HG02610 (cell line): Measurements from ENCODE around the gene AP3B1.
A peak's percentile ranks its signal among the peaks of the same experiment; 100 is the strongest.

ENCODE experiments used
- ATAC-seq: cut with Tn5 transposase; IDR thresholded peaks from one replicate; pipeline ENCODE4 v1.9.1; 2021; ENCODE audit warnings: mild to moderate bottlenecking, moderate library complexity; ENCODE audit not compliant: unreplicated experiment

AP3B1 gene

DNA sequence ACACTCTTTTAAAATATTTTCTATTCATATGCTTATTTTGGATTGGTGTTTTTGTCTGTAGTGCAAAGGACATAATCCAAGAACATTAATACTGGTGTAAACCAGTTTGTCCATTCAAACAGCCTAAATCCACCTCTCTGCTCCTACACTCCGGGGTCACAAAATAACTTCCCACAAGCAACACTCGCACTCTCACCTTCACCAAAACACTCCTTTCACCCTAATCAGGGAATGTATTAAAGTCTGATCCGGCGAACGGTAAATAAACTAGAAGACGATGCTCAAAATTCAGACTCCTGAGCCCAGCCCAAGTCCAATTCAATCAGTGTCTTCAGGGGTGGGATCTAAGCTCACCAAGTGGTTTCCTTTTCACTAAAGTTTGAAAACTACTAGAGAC is 649 bp downstream of the AP3B1 start:
- no peak for ATAC-seq

DNA sequence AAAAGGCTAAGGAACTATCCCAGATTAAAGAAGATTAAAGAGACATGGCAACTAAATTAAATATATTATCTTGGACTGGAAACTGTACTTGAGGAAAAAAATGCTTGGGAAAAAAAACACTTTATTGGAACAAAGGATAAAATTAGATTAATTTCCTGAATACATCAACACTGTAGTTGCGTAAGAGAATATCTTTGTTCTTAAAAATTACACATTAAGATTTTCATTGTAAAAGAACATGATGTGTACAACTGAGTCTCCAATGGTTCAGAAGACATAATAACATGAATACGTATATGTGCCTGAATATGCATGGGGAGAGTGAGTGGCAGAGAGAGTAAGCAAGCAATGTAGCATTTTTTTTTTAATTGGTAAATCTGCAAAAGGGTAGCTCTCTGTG is 2.8 kb downstream of the AP3B1 start:
- no peak for ATAC-seq

DNA sequence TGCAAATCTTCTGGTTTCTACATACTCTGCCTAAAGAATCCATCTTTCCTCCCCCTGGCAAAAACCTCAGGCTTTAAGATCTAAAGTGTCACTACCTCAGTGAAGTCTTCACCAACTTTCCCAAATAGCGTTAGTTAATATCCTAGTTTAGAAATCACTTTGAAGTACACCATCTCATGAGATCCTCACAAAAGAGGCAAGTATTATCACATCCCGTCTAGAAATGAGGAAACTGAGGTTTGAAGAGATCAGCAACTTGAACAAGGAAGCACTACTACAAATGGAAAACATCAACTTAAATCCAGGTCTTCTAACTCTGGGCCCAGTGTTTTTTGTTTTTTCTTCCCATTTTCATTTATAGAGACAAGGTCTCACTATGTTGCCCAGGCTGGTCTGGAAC is 4.6 kb downstream of the AP3B1 start:
- ATAC-seq, result no peak

DNA sequence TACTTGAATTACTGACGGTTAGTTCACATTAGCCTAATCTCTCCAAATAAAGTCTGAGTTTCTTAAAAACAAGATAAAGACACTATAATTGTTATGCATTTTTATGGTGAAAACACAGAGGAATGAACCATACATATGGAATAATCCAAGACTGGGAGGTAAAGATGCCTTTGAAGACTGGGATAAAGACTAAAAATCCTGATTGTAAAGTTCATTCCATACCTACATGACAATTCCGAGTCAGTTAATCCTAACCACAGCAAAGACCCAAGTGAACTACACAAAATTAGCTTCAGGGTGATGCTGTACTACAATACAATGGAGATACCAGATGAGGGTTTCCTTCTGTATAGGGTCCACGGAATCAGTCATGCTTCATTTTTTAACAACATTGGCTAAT is 6.3 kb downstream of the AP3B1 start:
- ATAC-seq, result no peak

DNA sequence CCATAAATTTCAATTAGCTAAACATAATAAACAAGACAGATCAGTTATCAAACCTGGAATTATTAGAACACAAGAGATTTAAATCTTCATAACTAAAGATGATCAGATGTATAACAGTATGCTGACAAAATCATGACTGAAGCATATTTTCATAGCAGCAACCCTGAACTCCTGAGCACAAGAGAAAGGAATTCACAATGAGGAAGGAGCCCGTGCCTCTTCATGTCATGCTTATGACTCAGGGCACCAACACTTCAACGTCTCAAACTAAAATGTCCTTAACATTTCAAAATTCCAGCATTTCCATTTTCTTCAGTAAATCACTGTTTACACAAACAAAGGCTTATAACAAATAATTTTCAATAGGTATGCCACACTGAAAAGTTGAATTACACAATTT is 6.7 kb downstream of the AP3B1 start:
- no peak for ATAC-seq

DNA sequence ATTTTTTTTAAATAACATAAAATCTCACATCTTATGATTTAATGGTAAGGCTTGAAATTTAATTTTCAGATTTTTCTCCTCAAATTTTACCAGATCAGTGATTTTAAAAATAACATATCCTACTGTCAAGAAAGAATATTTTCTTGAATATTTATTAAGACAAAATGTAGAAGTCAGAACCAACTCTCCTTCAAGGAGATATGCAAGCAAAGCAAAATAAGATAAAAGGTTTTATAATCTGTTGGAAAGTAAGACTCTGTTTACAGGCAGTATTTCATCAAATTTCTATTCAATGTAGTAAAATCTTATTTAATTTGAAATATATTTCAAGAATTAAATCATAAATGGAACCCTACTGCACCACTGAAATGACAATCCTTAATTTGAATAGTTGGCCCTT is 7.3 kb downstream of the AP3B1 start:
- no peak for ATAC-seq

DNA sequence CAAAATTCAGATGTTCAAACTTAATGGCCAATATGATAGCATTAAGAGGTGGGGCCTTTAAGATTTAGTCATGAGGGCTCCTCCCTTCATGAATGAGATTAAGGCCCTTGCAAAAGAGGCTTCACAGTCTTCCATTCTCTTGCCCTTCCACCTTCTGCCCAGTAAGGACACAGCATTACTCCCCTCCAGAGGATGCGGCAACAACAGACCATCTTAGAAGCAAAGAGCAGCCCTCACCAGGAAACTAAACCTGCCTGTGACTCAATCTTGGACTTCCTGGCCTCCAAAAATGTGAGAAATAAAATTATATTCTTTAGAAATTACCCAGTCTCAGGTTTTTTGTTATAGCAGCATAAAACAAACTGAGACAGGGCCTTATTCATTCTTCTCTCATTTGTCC is 8.2 kb downstream of the AP3B1 start:
- no peak for ATAC-seq

DNA sequence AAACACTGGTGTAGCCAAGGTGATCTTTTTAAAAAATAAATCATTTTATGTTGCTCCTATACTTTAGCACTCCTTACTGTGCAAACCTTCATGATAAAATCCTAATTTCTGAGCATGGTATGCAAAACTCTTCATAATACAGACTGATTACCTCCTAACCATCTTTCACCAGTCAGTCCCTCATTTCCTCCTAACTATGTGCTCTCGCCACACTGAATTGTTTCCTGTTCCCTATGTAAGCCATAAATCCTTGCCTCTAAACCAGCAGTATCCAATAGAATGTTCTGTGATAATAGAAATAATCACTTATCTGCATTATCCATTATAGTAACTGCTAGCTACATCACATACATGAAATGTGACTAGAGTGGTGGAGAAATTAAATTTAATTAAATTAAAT is 10.7 kb downstream of the AP3B1 start:
- ATAC-seq, result no peak

DNA sequence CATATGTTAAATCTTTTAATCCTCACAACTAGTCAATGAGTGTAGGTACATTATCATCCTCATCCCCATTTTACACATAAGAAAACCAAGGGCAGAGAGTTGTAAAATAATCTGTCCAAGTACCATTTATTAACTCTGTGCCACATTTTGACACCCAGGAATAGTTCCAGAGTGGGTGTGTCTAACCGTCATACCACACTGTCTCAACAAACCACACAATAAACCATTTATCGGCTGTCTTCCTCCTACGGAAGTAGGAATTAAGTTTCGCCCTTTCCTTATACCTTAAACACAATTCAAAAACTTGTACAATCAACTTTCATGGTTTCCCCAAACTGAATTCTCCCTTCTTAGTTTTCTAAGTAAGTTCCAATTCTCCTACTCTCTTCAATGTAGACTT is 11.4 kb downstream of the AP3B1 start:
- no peak for ATAC-seq

DNA sequence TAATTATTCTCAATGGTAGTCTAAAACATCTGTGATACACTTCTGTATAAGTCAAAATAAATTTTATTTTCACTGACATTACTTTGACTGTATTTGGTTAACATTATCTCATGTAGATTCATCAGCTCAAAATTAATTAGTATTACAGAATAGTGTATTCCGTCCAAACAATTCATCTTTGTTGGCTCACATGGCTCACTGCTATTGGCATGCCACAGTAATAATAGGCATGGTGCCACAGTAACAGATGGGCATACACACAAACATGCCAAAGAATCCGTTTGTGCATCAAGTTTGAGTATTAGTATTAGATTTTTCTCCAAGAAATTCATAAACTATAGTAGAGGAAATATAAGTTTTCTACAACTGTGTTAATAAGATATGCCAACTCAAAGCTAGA is 14.2 kb downstream of the AP3B1 start:
- no peak for ATAC-seq

DNA sequence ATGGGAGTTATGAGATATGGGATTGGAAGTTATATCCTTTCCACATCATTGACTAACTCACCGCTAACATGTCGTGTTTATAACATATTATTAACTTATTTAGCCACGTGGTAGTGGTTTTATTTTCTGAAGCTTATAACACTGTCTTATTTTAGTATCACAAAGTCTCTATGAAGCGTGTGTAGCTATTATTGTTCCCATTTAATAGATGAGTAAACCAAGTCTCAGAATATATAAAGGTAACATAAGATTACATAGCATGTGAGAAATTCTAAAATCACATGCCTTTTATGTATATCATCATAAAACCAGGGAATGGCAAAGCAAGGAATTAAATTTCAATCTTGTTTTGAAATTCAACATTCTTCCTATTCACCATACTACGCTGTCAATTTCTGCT is 15.3 kb downstream of the AP3B1 start:
- no peak for ATAC-seq

DNA sequence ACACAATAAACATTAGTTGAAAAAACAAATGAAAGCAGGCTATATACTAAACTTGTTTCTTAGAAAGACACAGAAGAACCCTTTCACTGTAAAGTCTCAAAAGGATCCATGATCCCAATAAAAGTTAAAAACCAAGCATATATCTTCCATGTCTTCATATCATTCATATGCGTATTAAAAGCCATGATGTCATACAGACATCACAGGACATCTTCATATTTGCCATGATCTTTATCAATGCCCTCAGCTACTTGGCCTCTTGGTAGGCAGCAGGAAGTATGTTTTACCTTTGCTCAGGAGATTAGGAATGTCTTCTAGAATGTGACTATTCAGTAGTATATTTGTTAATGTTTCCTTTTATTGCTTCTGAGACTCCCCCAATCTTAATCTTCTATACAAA is 16.8 kb downstream of the AP3B1 start:
- ATAC-seq, result no peak

DNA sequence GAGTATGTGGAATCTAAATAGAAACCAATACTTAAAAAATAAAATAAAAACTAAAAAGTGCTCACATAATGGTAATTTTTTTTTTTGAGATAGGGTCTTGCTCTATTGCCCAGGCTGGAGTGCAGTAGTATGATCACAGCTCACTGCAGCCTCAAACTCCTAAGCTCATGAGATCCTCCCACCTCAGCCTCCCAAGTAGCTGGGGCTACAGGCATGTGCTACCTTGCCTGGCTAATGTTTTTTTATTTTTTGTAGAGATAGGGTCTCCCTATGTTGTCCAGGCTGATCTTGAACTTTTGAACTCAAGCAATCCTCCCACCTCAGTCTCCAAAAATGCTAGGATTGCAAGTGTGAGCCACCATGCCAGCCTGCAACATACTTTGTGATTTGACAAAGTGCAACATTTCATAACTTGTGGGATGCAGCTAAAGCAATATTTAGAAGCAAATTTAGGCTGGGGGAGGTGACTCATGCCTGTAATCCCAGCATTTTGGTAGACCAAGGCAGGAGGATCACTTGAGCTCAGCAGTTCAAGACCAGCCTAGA is 18.4 kb downstream of the AP3B1 start:
- ATAC-seq, result no peak

DNA sequence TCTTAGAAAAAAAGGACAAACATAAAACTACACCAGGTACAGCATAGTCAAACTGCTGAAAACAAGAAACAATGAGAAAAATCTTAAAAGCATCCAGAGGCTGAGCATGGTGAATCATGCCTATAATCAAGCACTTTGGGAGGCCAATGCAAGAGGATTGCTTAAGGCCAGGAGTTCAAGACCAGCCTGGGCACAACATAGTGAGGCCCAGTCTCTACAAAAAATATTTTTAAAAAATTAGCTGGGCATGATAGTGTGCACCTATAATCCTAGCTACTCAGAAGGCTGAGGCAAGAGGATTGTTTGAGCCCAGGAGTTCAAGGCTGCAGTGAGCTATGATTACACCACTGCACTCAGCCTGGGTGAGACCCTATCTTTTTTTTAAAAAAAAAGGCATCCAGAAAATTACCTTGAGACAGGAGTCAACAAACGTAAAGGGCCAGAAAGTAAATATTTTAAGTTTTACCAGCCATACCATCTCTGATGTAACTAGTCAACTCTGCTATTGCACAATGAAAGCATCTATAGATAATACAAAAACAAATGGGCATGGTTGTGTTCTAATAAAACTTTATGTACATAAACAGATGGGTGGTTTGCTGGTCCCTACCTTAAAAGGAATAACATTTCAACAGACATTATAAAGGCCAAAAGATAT is 19.8 kb downstream of the AP3B1 start:
- ATAC-seq, result no peak

DNA sequence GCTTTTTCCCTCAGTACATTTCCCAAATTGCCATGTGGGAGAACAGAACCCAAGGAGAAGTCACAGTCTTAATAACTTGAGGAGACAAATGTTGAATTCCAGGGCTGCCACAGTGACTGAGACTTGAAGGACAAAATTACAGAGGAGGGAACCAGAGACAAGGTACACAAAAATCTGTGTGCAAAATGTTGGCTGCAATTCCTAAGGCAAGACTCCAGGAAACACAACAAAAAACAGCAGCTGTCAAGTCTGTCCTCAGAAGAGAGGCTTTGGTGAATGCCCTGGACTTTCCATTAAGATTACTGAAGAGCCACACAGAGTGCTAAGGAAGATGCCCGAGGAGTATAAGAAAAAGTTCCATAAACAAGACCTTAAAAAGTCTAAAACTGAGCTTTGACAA is 21.1 kb downstream of the AP3B1 start:
- ATAC-seq, result no peak

DNA sequence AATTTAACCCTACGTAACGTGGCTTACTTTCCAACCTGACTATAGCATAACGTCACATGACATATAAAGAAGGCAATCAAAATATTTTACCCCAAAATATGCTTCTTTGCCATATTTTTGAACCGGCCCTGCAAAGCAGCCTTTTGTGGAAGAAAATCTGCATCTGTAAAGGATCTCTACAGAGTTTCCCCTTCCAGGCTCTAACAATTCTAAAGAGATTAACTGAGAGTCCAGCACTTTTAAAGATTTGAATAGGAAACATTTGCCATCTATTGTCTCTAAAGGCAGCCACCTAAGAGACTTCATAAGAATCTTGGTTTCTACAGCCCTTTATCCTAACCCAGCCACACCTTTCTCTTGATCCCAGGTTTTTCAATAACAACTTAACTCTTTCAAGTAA is 22.7 kb downstream of the AP3B1 start:
- no peak for ATAC-seq

DNA sequence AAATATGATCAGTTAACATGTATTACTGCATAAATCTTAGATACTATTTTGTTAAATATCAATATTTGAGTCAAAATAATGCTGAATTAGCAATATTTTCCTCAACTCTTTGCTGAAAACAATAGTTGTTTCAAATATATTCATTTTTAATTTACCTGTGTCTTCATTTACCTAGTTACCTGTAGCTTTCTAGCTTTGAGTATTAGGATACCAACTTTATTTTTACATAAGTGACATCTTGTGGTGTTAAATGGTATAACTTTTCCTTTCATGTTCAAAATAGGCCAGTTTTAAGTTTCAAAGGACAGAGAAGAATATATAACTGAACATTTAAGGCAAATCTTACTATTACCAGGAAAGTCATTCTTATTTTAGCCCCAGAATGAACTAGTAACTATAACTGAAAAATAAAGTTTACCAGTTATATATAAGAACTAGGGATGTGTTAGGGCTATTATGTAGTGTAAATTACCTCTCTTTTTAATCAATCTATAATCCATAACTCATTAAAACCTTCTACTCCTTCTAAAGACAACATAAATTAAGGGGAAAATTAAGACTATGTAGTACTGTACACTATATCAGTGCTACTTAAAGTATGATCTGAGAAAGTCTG is 25.3 kb downstream of the AP3B1 start:
- ATAC-seq, result peak; percentile 45

DNA sequence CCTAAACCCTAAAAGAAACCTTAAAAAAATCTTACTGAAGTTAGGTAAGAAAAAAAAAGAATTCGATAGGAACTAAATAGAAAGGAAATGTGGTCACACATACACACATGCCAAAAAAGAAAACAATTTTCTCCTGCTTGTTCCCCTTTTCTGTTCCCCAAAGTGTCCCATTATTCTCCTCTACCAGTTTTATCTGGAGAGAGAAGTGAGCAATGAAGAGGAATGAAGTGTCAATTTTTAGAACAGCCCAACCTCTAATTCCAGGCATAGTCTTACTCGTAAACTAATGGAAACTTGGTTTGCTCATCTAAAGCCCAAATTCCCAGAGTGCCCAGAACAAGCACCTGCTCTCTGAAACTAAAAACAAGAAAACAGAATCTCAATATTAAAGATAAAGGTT is 26.1 kb downstream of the AP3B1 start:
- no peak for ATAC-seq

DNA sequence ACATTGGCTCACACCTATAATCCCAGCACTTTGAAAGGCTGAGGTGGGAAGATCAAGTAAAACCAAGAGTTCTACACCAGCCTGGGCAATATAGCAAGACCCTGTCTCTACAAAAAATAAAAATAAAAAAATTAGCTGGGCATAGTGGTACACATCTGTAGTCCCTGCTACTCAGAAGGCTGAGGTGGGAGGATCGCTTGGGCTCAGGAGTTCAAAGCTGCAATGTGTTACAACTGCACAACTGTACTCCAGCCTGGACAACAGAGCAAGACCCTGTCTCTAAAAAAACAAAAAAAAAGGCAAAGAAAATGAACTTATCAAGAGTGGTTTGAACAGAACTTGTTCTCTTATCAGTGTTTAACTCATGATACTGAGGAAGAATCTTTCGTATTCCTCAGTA is 29.3 kb downstream of the AP3B1 start:
- no peak for ATAC-seq

DNA sequence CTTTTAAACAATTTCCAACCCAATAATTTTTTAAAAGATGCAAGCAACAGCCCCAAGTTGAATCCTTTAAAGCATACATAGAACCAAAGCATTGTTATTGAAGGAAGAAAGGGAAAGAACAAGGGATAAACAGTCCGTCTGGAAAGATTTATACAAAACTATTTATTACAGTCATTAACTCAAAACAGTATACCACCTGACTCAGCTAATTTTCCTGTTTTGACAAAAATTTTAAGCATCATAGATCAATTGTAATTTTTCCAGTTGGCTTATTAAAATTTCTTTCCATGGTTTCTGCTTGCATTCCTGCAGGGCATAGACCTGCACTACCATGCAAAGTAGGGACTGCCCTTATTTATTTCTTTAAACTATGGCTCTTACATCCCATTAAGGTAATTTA is 29.9 kb downstream of the AP3B1 start:
- ATAC-seq, result no peak

DNA sequence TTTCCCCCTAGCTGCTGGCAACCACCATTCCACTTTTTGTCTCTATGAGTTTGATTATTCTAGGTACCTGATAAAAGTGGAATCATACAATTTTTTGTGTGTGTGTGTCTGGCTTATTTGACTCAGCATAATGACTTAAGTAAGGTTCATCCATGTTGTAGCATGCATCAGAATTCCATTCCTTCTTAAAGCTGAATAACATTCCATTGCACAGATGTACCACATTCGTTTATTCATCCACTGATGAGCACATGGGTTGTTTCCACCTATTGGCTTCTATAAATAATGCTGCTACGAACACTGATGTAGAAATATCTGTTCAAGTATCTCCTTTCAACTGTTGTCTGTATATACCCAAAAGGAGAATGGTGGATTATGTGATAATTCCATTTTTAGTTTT is 33.7 kb downstream of the AP3B1 start:
- ATAC-seq, result no peak

DNA sequence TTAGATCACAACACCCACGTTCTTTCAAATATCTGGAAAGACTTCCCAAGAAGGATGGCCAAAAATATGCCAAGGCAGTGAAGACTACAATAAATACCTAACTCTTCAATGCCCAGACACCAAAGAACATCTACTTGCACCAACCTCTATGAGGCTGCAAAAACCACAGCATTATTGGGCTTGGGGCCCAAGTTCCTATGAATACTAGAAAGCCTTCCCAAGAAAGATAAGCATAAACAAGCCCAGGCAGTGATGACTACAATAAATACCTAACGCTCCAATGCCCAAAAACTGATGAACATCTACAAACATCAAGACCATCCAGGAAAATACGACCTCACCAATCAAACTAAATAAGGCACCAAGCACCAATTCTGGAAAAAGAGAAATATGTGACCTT is 41.3 kb downstream of the AP3B1 start:
- ATAC-seq, result no peak

DNA sequence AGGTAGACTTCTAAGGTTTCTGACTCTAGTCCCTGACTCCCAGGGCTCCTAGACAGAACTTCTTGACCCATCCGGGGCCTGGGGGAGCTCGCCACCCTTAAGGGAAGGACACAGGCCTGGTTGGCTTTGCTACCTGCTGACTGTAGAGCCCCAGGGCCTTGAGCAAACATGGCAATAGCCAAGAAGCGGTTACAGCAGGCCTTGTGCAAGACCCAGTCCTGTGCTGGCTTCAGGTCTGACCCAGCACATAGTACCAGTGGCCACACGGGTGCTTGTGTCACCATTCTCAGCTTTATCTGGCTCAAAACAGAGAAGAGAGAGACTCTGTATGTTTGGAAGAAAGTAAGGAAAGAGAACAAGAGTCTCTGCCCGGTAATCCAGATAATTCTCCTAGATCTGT is 41.8 kb downstream of the AP3B1 start:
- no peak for ATAC-seq
